Effector memory CD4-positive, alpha-beta T cell (primary cell): ENCODE measurements around the gene TTC1.
"Not testable (repeated sequence)": the region's sequence is repeated elsewhere in the genome, so short reads cannot be mapped to it uniquely, and the experiment has no call there.

Experiments
- DNase-seq, 3 donors: peaks; one replicate each; pipeline ENCODE4 v3.0.0-alpha.2; 2020
- H3K27ac ChIP-seq: 2 replicates; pipeline ENCODE4 v1.7.0; 2013; ENCODE audit warnings: mild to moderate bottlenecking, low read length, moderate library complexity; ENCODE audit not compliant: insufficient read depth, poor library complexity, severe bottlenecking
- H3K27me3 ChIP-seq: replicated peaks from 2 replicates; pipeline ENCODE4 v1.7.0; 2013; ENCODE audit warnings: mild to moderate bottlenecking, low read length; ENCODE audit not compliant: insufficient read depth, control insufficient read depth, poor library complexity, severe bottlenecking
- H3K36me3 ChIP-seq: 2 replicates; pipeline ENCODE4 v1.7.0; 2013; ENCODE audit warnings: mild to moderate bottlenecking, low read length, moderate library complexity; ENCODE audit not compliant: control insufficient read depth, insufficient read depth
- H3K4me1 ChIP-seq: 2 replicates; pipeline ENCODE4 v1.7.0; 2013; ENCODE audit warnings: low read length, mild to moderate bottlenecking; ENCODE audit not compliant: control insufficient read depth, insufficient read depth, poor library complexity, severe bottlenecking
- H3K4me3 ChIP-seq: 2 replicates; pipeline ENCODE4 v1.7.0; 2013; ENCODE audit warnings: low read length, low read depth, mild to moderate bottlenecking; ENCODE audit not compliant: insufficient read depth, poor library complexity, severe bottlenecking
- H3K9me3 ChIP-seq: 2 replicates; pipeline ENCODE4 v1.7.0; 2013; ENCODE audit warnings: mild to moderate bottlenecking, low read length, moderate library complexity; ENCODE audit not compliant: control insufficient read depth

The TTC1 gene

DNA sequence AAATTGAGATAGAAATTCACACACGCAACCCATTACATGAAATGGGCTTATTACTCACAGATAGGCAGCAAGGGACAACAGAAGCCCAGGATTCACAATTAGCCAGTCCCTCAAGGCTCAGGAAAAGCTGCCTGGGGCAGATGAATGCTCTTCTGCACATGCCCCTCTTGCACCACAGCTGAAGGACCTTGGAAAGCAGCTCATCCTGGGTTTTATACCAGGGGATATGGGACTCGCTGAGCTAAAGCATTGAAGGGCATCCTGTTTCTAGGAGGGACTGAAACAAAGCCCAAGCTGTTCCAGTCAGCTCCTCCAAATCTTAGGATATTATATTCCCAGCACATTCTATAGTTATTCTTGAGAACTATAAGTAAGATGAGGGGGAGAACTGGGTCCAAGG, 15.7 kb upstream of the TTC1 start:
- Histone ChIP-seq H3K4me3 (no peak overlapping the region), H3K4me1 (no peaks in the 10 kb centered on the region), H3K27me3 (no peaks in the 10 kb centered on the region), H3K36me3 (no peaks in the 10 kb centered on the region), H3K9me3 (no peaks in the 10 kb centered on the region), H3K27ac (no peak overlapping the region)
- DNase-seq = no peak

DNA sequence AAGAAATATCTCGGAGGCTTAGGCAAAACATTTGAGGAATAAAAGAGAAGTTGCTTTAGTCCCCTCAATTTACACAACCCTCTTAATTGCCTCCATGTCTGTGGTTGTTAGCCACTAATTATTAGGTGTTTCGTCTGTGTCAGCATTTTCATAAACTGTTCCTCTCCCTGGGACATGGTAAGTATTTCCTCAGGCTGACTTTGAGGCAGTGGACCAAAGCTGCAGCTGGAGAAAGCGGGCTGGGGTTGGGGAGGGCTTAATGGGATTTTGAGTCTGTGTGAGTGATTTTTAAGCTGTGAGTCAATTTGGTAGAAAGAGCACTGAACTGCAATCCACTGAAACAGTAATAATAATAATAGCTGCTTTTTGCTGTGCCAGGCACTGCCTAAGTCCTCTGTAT, 13.0 kb upstream of the TTC1 start:
- Histone ChIP-seq H3K9me3 (no peaks in the 10 kb centered on the region), H3K4me3 (no peak overlapping the region), H3K27me3 (no peaks in the 10 kb centered on the region), H3K36me3 (no peaks in the 10 kb centered on the region), H3K4me1 (no peaks in the 10 kb centered on the region), H3K27ac (no peak overlapping the region)
- DNase-seq = no peak

GRCh38 chr5:160001457-160001856, 7.5 kb upstream of the TTC1 start:
- Histone ChIP-seq H3K4me3 (no peak overlapping the region), H3K4me1 (no peaks in the 10 kb centered on the region), H3K36me3 (no peaks in the 10 kb centered on the region), H3K27ac (no peak overlapping the region), H3K9me3 (no peaks in the 10 kb centered on the region), H3K27me3 (no peaks in the 10 kb centered on the region)
- DNase-seq = no peak

DNA sequence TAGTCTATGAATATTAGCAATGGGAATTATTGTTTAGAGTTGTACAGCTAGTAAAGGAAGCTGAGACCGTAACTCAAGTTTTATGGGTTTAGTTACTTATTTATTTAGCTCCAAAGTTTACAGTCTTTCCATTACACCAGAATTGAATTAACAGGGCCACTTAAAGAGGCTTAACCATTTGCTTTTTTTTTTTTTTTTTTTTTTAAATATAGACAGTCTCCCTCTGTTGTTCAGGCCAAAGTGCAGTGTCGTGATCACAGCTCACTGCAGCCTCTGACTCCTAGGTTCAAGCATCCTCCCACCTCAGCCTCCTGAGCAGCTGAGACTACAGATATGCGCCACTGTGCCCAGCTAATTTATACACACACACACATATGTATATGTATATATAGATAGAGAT, 1.4 kb upstream of the TTC1 start:
- DNase-seq = no peak
- H3K4me1 ChIP-seq = peaks cover 14% of the 10 kb centered on the region
- H3K9me3 ChIP-seq = no peaks in the 10 kb centered on the region
- H3K27ac ChIP-seq = no peak overlapping the region
- no peak overlapping the region for H3K4me3 ChIP-seq
- peaks cover 3% of the 10 kb centered on the region for H3K36me3 ChIP-seq
- H3K27me3 ChIP-seq = no peaks in the 10 kb centered on the region

DNA sequence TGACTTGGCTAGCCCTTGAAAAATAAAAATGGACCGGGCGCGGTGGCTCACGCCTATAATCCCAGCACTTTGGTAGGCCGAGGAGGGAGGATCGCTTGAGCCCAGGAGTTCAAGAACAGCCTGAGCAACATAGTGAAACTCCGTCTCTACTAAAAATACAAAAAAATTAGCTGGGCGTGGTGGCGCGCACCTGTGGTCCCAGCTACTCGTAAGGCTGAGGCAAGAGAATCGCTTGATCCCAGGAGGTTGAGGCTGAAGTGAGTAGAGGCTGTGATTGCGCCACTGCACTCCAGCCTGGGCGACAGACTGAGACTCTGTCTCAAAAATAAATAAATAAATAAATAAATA, 436 bp upstream of the TTC1 start:
- not testable (repeated sequence) for H3K9me3 ChIP-seq, H3K4me3 ChIP-seq, H3K27ac ChIP-seq, DNase-seq, H3K27me3 ChIP-seq
- Histone ChIP-seq H3K36me3 (peaks cover 11% of the 10 kb centered on the region), H3K4me1 (peaks cover 14% of the 10 kb centered on the region)

- peaks cover 14% of the 10 kb centered on the region for H3K4me1 ChIP-seq
- peak overlapping the region; percentile 78 for H3K27ac ChIP-seq
- H3K9me3 ChIP-seq = no peaks in the 10 kb centered on the region
- peaks cover 11% of the 10 kb centered on the region for H3K36me3 ChIP-seq
- no peaks in the 10 kb centered on the region for H3K27me3 ChIP-seq
- peak overlapping the region; percentile 75 for H3K4me3 ChIP-seq
- no peak for DNase-seq
These were observed 651 bp downstream of the TTC1 start for GRCh38 chr5:160009591-160009989.

GRCh38 chr5:160011471-160011870, 2.5 kb downstream of the TTC1 start:
- no peak for DNase-seq
- no peaks in the 10 kb centered on the region for H3K27me3 ChIP-seq
- no peaks in the 10 kb centered on the region for H3K9me3 ChIP-seq
- peaks cover 17% of the 10 kb centered on the region for H3K36me3 ChIP-seq
- H3K27ac ChIP-seq = no peak overlapping the region
- no peak overlapping the region for H3K4me3 ChIP-seq
- H3K4me1 ChIP-seq = peaks cover 14% of the 10 kb centered on the region

DNA sequence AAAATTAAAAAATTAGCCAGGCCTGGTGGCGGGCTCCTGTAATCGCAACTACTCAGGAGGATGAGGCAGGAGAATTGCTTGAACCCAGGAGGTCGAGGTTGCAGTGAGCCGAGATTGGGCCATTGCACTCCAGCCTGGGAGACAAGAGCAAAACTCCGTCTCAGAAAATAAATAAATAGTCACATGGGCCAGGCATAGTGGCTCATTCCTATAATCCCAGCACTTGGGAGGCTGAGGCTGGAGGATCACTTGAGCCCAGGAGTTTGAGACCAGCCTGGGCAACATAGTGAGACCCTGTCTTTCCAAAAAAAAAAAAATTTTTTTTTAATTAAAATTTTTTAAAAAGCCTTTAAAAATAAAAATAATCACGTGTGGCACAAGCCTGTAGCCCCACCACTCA, 5.3 kb downstream of the TTC1 start:
- not testable (repeated sequence) for H3K9me3 ChIP-seq, H3K27me3 ChIP-seq, DNase-seq, H3K4me3 ChIP-seq, H3K27ac ChIP-seq
- H3K4me1 ChIP-seq = peaks cover 14% of the 10 kb centered on the region
- peaks cover 23% of the 10 kb centered on the region for H3K36me3 ChIP-seq

DNA sequence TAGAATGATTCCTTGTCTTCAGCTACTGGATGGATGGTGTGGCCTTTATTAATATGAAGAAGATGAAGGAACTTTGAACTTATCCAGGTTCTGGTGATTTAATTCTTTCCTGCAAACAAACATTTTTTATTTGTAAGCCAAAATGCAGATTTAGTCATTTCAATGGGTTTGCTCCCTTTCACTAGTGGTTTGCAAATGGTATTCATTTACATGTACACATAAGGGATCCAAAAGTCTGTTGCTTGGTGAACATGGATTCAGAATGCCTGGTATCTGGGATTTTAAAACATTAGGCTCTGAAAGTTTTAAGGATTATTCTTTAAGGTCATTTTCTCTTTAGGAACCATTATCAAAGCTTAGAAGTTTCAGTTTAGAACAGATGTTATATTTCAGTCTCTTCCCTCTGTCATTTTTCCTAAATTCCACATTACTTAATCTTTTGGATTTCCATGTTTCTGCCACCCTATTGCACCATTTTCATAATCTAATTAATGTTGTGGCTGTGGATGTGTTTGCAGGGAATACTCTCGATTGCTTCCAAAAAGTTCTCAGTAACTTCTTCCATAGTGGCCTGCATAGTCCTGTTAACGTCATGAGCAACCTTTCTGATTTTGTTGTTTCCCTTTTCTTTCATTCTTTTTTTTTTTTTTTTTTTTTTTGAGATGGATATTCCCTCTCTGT, 10.1 kb downstream of the TTC1 start:
- Histone ChIP-seq H3K27me3 (no peaks in the 10 kb centered on the region), H3K4me1 (peaks cover 4% of the 10 kb centered on the region), H3K36me3 (peaks cover 11% of the 10 kb centered on the region), H3K9me3 (no peaks in the 10 kb centered on the region), H3K27ac (no peak overlapping the region), H3K4me3 (no peak overlapping the region)
- no peak for DNase-seq

GRCh38 chr5:160020266-160020770, 11.4 kb downstream of the TTC1 start:
- Histone ChIP-seq H3K4me3 (no peak overlapping the region), H3K4me1 (peaks cover 4% of the 10 kb centered on the region), H3K27ac (no peak overlapping the region), H3K36me3 (peaks cover 7% of the 10 kb centered on the region), H3K9me3 (no peaks in the 10 kb centered on the region), H3K27me3 (no peaks in the 10 kb centered on the region)
- DNase-seq = no peak
